Activated naive CD4-positive, alpha-beta T cell treated with anti-CD3 and anti-CD28 coated beads for 36 hours (primary cell): ENCODE data around the gene RAD51B. TPM values are rescaled to one million over a fixed set of nuclear protein-coding genes. Genes with fewer than 3 reads are reported as not detected.

ENCODE experiments used
- CTCF ChIA-PET: fragments of 350-600 bp; sonication (Branson Sonifier 250); formaldehyde crosslinking; loops from one replicate; lab custom pipeline; 2021; ENCODE audit warnings: antibody characterized with exemption; lab: Charles Lee
- DNase-seq: peaks from one replicate; pipeline ENCODE4 v3.0.0-alpha.2; 2020
- H3K27ac Mint-ChIP-seq: one replicate; pipeline ENCODE4 v1.8.0; 2021; ENCODE audit warnings: mild to moderate bottlenecking, mixed read lengths
- H3K27me3 Mint-ChIP-seq: one replicate; pipeline ENCODE4 v1.8.0; 2021; ENCODE audit warnings: low read depth, mixed read lengths
- H3K36me3 Mint-ChIP-seq: one replicate; pipeline ENCODE4 v1.8.0; 2021; ENCODE audit warnings: low read depth, mixed read lengths
- H3K4me1 Mint-ChIP-seq: one replicate; pipeline ENCODE4 v1.8.0; 2021; ENCODE audit warnings: low read depth, mixed read lengths
- H3K4me3 Mint-ChIP-seq: one replicate; pipeline ENCODE4 v1.8.0; 2021; ENCODE audit warnings: mild to moderate bottlenecking, moderate library complexity, mixed read lengths
- H3K9me3 Mint-ChIP-seq: one replicate; pipeline ENCODE4 v1.8.0; 2021; ENCODE audit warnings: mixed read lengths
- intact Hi-C: fragments of 100-400 bp; cut with micrococcal nuclease; formaldehyde crosslinking; loops from one replicate; pipeline ENCODE4 v1.15.1; 2023
- total RNA-seq, 2 experiments: library from RNA; stranded (reverse); gene quantifications; one replicate each; pipeline ENCODE4 v1.2.3, GENCODE V29; 2021

RAD51B gene
- total RNA-seq, 2 experiments from 2014 or later = 44.8 to 47.6 TPM

- H3K36me3 Mint-ChIP-seq = peaks cover 2% of the 10 kb centered on the region
These were observed 786.6 kb downstream of the RAD51B start for GRCh38 chr14:68606176-68606575.

GRCh38 chr14:68606644-68607043 is 787.1 kb downstream of the RAD51B start:
- CTCF ChIA-PET = no interaction called here
- peaks cover 2% of the 10 kb centered on the region for H3K36me3 Mint-ChIP-seq
- no peak overlapping the region for H3K4me3 Mint-ChIP-seq

More at GRCh38 chr14:68606176-68606575, 786.6 kb downstream of the RAD51B start:
- H3K4me3 Mint-ChIP-seq = no peak overlapping the region
- peaks cover 7% of the 10 kb centered on the region for H3K9me3 Mint-ChIP-seq
- intact Hi-C loops = no loop called here
- no peaks in the 10 kb centered on the region for H3K27me3 Mint-ChIP-seq
- peaks cover 17% of the 10 kb centered on the region for H3K4me1 Mint-ChIP-seq
- no peak overlapping the region for H3K27ac Mint-ChIP-seq
- no peak for DNase-seq
- CTCF ChIA-PET = no interaction called here

GRCh38 chr14:68607081-68607866 is 787.7 kb downstream of the RAD51B start:
- Mint-ChIP-seq H3K27me3 (no peaks in the 10 kb centered on the region), H3K4me3 (no peak overlapping the region)

More at GRCh38 chr14:68606644-68607043, 787.1 kb downstream of the RAD51B start:
- no peak for DNase-seq
- Mint-ChIP-seq H3K4me1 (peaks cover 17% of the 10 kb centered on the region), H3K9me3 (peaks cover 7% of the 10 kb centered on the region), H3K27ac (no peak overlapping the region), H3K27me3 (no peaks in the 10 kb centered on the region)
- intact Hi-C loops = no loop called here

GRCh38 chr14:68607867-68608573 is 788.4 kb downstream of the RAD51B start:
- intact Hi-C loops = no loop called here
- peaks cover 2% of the 10 kb centered on the region for H3K36me3 Mint-ChIP-seq
- H3K4me1 Mint-ChIP-seq = peaks cover 17% of the 10 kb centered on the region
- DNase-seq = no peak
- no peak overlapping the region for H3K4me3 Mint-ChIP-seq
- CTCF ChIA-PET = interaction anchor here (0.6 kb wide), 1 partner anchor 180 kb away, joined by 4 read pairs; no protein-coding TSS in a partner anchor
- H3K9me3 Mint-ChIP-seq = peaks cover 7% of the 10 kb centered on the region
- no peak overlapping the region for H3K27ac Mint-ChIP-seq
- H3K27me3 Mint-ChIP-seq = no peaks in the 10 kb centered on the region

More at GRCh38 chr14:68607081-68607866, 787.7 kb downstream of the RAD51B start:
- H3K36me3 Mint-ChIP-seq = peaks cover 2% of the 10 kb centered on the region
- DNase-seq = no peak
- CTCF ChIA-PET = interaction anchor here (0.6 kb wide), 1 partner anchor 181 kb away, joined by 4 read pairs; no protein-coding TSS in a partner anchor
- H3K9me3 Mint-ChIP-seq = peaks cover 7% of the 10 kb centered on the region
- no peak overlapping the region for H3K27ac Mint-ChIP-seq
- intact Hi-C loops = no loop called here
- peaks cover 17% of the 10 kb centered on the region for H3K4me1 Mint-ChIP-seq

GRCh38 chr14:68608574-68608962 is 789.0 kb downstream of the RAD51B start:
- Mint-ChIP-seq H3K27me3 (no peaks in the 10 kb centered on the region), H3K9me3 (peaks cover 7% of the 10 kb centered on the region), H3K4me3 (no peak overlapping the region), H3K36me3 (peaks cover 2% of the 10 kb centered on the region), H3K27ac (no peak overlapping the region), H3K4me1 (peaks cover 17% of the 10 kb centered on the region)
- CTCF ChIA-PET = no interaction called here
- no peak for DNase-seq
- intact Hi-C loops = no loop called here

- intact Hi-C loops = no loop called here
- no peak overlapping the region for H3K4me3 Mint-ChIP-seq
- H3K4me1 Mint-ChIP-seq = peaks cover 17% of the 10 kb centered on the region
- CTCF ChIA-PET = no interaction called here
- H3K27ac Mint-ChIP-seq = no peak overlapping the region
- peaks cover 7% of the 10 kb centered on the region for H3K9me3 Mint-ChIP-seq
- peaks cover 2% of the 10 kb centered on the region for H3K36me3 Mint-ChIP-seq
- no peak for DNase-seq
- no peaks in the 10 kb centered on the region for H3K27me3 Mint-ChIP-seq
These were observed 789.4 kb downstream of the RAD51B start for GRCh38 chr14:68609012-68609411.

- no peak for DNase-seq
- no peak overlapping the region for H3K27ac Mint-ChIP-seq
- peaks cover 14% of the 10 kb centered on the region for H3K9me3 Mint-ChIP-seq
- H3K36me3 Mint-ChIP-seq = peaks cover 2% of the 10 kb centered on the region
- intact Hi-C loops = no loop called here
- H3K27me3 Mint-ChIP-seq = no peaks in the 10 kb centered on the region
- no peak overlapping the region for H3K4me3 Mint-ChIP-seq
- CTCF ChIA-PET = no interaction called here
- peaks cover 17% of the 10 kb centered on the region for H3K4me1 Mint-ChIP-seq
These were observed 790.7 kb downstream of the RAD51B start for GRCh38 chr14:68610251-68610793.

GRCh38 chr14:68611599-68611998 is 792.0 kb downstream of the RAD51B start:
- Mint-ChIP-seq H3K4me1 (peaks cover 16% of the 10 kb centered on the region), H3K27ac (no peak overlapping the region), H3K4me3 (no peak overlapping the region), H3K9me3 (peaks cover 14% of the 10 kb centered on the region), H3K36me3 (peaks cover 4% of the 10 kb centered on the region), H3K27me3 (no peaks in the 10 kb centered on the region)
- DNase-seq = no peak
- CTCF ChIA-PET = interaction anchor here (0.6 kb wide), 1 partner anchor 84 kb away, joined by 3 read pairs; no protein-coding TSS in a partner anchor
- intact Hi-C loops = no loop called here

- intact Hi-C loops = no loop called here
- Mint-ChIP-seq H3K36me3 (peaks cover 8% of the 10 kb centered on the region), H3K4me1 (peaks cover 12% of the 10 kb centered on the region), H3K4me3 (no peak overlapping the region), H3K27ac (no peak overlapping the region), H3K9me3 (peaks cover 19% of the 10 kb centered on the region), H3K27me3 (no peaks in the 10 kb centered on the region)
- CTCF ChIA-PET = interaction anchor here (0.6 kb wide), 1 partner anchor 85 kb away, joined by 3 read pairs; no protein-coding TSS in a partner anchor
- no peak for DNase-seq
These were observed 792.5 kb downstream of the RAD51B start for GRCh38 chr14:68612049-68612448.

GRCh38 chr14:68616221-68616902 is 796.8 kb downstream of the RAD51B start:
- intact Hi-C loops = no loop called here
- CTCF ChIA-PET = interaction anchor here (0.6 to 1.2 kb wide), 4 partner anchors 13 to 68 kb away, joined by 3 to 5 read pairs (median 3); no protein-coding TSS in a partner anchor
- Mint-ChIP-seq H3K4me1 (no peaks in the 10 kb centered on the region), H3K27me3 (no peaks in the 10 kb centered on the region), H3K4me3 (no peak overlapping the region), H3K9me3 (peaks cover 33% of the 10 kb centered on the region), H3K27ac (no peak overlapping the region), H3K36me3 (peaks cover 14% of the 10 kb centered on the region)
- no peak for DNase-seq

- peaks cover 14% of the 10 kb centered on the region for H3K36me3 Mint-ChIP-seq
- intact Hi-C loops = no loop called here
- no peak overlapping the region for H3K27ac Mint-ChIP-seq
- no peaks in the 10 kb centered on the region for H3K4me1 Mint-ChIP-seq
- H3K27me3 Mint-ChIP-seq = no peaks in the 10 kb centered on the region
- no peak for DNase-seq
- H3K4me3 Mint-ChIP-seq = no peak overlapping the region
- CTCF ChIA-PET = interaction anchor here (0.8 kb wide), 1 partner anchor 175 kb away, joined by 3 read pairs; no protein-coding TSS in a partner anchor
- H3K9me3 Mint-ChIP-seq = peaks cover 27% of the 10 kb centered on the region
These were observed 800.4 kb downstream of the RAD51B start for GRCh38 chr14:68619790-68620574.
